Measurements from ENCODE around the gene DUS3L.
A peak's percentile ranks its signal among the peaks of the same experiment; 100 is the strongest.

Gene DUS3L

GRCh38 chr19:5822181-5822844, 31.4 kb upstream of the DUS3L start:
- DNase-seq (ENCODE audit: low read depth, low spot score) = no peak

GRCh38 chr19:5821521-5822180, 30.7 kb upstream of the DUS3L start:
- no peak for DNase-seq (ENCODE audit: low read depth, low spot score)

GRCh38 chr19:5820785-5821184, 29.8 kb upstream of the DUS3L start:
- no peak for DNase-seq (ENCODE audit: low read depth, low spot score)

- no peak for DNase-seq (ENCODE audit: low read depth, low spot score)
Measured at GRCh38 chr19:5818594-5818993, 27.6 kb upstream of the DUS3L start.

GRCh38 chr19:5817218-5817617, 26.3 kb upstream of the DUS3L start:
- no peak for DNase-seq (ENCODE audit: low read depth, low spot score)

- no peak for DNase-seq (ENCODE audit: low read depth, low spot score)
Measured at GRCh38 chr19:5814852-5815246, 23.9 kb upstream of the DUS3L start.

- no peak for DNase-seq (ENCODE audit: low read depth, low spot score)
Measured at GRCh38 chr19:5814123-5814851, 23.3 kb upstream of the DUS3L start.

GRCh38 chr19:5811117-5811516, 20.2 kb upstream of the DUS3L start:
- DNase-seq (ENCODE audit: low read depth, low spot score) = no peak

GRCh38 chr19:5809469-5809868, 18.5 kb upstream of the DUS3L start:
- DNase-seq (ENCODE audit: low read depth, low spot score) = no peak

- DNase-seq (ENCODE audit: low read depth, low spot score) = no peak
Measured at GRCh38 chr19:5809053-5809452, 18.1 kb upstream of the DUS3L start.

- DNase-seq (ENCODE audit: low read depth, low spot score) = no peak
Measured at GRCh38 chr19:5808120-5808816, 17.3 kb upstream of the DUS3L start.

GRCh38 chr19:5806905-5807304, 15.9 kb upstream of the DUS3L start:
- DNase-seq (ENCODE audit: low read depth, low spot score) = no peak

- DNase-seq (ENCODE audit: low read depth, low spot score) = no peak
Measured at GRCh38 chr19:5806133-5806489, 15.1 kb upstream of the DUS3L start.

GRCh38 chr19:5805462-5806132, 14.6 kb upstream of the DUS3L start:
- DNase-seq (ENCODE audit: low read depth, low spot score) = peak; percentile 77

- no peak for DNase-seq (ENCODE audit: low read depth, low spot score)
Measured at GRCh38 chr19:5804516-5805461, 13.8 kb upstream of the DUS3L start, which contains the start of gene NRTN. Gene NRTN (plus strand): TSS chr19:5805067. CDS start chr19:5824166, 19,099 bp downstream.

- DNase-seq (ENCODE audit: low read depth, low spot score) = peak; percentile 95
Measured at GRCh38 chr19:5803752-5804515, 13.0 kb upstream of the DUS3L start.

GRCh38 chr19:5803441-5803751, 12.4 kb upstream of the DUS3L start:
- no peak for DNase-seq (ENCODE audit: low read depth, low spot score)

GRCh38 chr19:5801796-5802619, 11.0 kb upstream of the DUS3L start:
- peak; percentile 36 for DNase-seq (ENCODE audit: low read depth, low spot score)

Measured in astrocyte of the hippocampus (primary cell).